HL-60 (cell line): Measurements from ENCODE around the gene REL.
"Not testable (repeated sequence)": the region's sequence is repeated elsewhere in the genome, so short reads cannot be mapped to it uniquely, and the experiment has no call there.

Experiments used
- CTCF ChIP-seq: IDR thresholded peaks from one replicate; pipeline ENCODE4 v1.5.1; 2011; ENCODE audit warnings: low read length, control low read depth, inconsistent platforms; ENCODE audit not compliant: insufficient read depth
- POLR2AphosphoS5 ChIP-seq: IDR thresholded peaks from 2 replicates; pipeline ENCODE4 v1.6.1; 2012; ENCODE audit warnings: low read depth
- SPI1 ChIP-seq: IDR thresholded peaks from 2 replicates; pipeline ENCODE4 v1.6.1; 2012; ENCODE audit warnings: low read depth, mild to moderate bottlenecking, borderline replicate concordance

- not testable (repeated sequence) for TF ChIP-seq CTCF, POLR2AphosphoS5, SPI1
Measured at GRCh38 chr2:60889581-60890392, 8.4 kb downstream of the REL start.
